Neuronal stem cell (in vitro differentiated cells): ENCODE measurements around the gene CUL3.

Experiments used
- DNase-seq: peaks from one replicate; pipeline ENCODE4 v3.0.0-alpha.2; 2013; ENCODE audit warnings: low spot score
- H2AFZ ChIP-seq: one replicate; pipeline ENCODE4 v1.6.1; 2013; ENCODE audit warnings: mild to moderate bottlenecking, low read length, inconsistent platforms
- H2AK5ac ChIP-seq: 2 replicates; pipeline ENCODE4 v1.6.1; 2013; ENCODE audit warnings: low read depth, mild to moderate bottlenecking, inconsistent platforms, low read length, moderate library complexity, mixed read lengths
- H2BK120ac ChIP-seq: 2 replicates; pipeline ENCODE4 v1.6.1; 2013; ENCODE audit warnings: low read depth, mild to moderate bottlenecking, inconsistent platforms, low read length, moderate library complexity, mixed read lengths
- H2BK12ac ChIP-seq: one replicate; pipeline ENCODE4 v1.6.1; 2013; ENCODE audit warnings: low read length, inconsistent platforms
- H2BK15ac ChIP-seq: 2 replicates; pipeline ENCODE4 v1.6.1; 2013; ENCODE audit warnings: mild to moderate bottlenecking, low read length, inconsistent platforms, mixed read lengths
- H2BK5ac ChIP-seq: one replicate; pipeline ENCODE4 v1.6.1; 2013; ENCODE audit warnings: inconsistent platforms, mild to moderate bottlenecking, low read length, moderate library complexity
- H3K14ac ChIP-seq: one replicate; pipeline ENCODE4 v1.6.1; 2013; ENCODE audit warnings: low read length, inconsistent platforms
- H3K18ac ChIP-seq: 2 replicates; pipeline ENCODE4 v1.6.1; 2013; ENCODE audit warnings: low read length, inconsistent platforms
- H3K23ac ChIP-seq: 2 replicates; pipeline ENCODE4 v1.6.1; 2013; ENCODE audit warnings: low read depth, mild to moderate bottlenecking, mixed read lengths, low read length, inconsistent platforms; ENCODE audit not compliant: poor library complexity
- H3K27ac ChIP-seq: replicated peaks from 3 replicates; pipeline ENCODE4 v1.5.1; 2013; ENCODE audit warnings: low read length, inconsistent platforms
- H3K27me3 ChIP-seq, 3 experiments: 2 replicates each; pipeline ENCODE4 v1.6.1; 2013; ENCODE audit warnings: low read length in 3 of 3, mild to moderate bottlenecking in 2 of 3, inconsistent platforms in 1 of 3, low read depth in 1 of 3, mixed read lengths in 1 of 3, moderate library complexity in 1 of 3; ENCODE audit not compliant: control insufficient read depth in 3 of 3, insufficient read depth in 3 of 3
- H3K36me3 ChIP-seq, 2 donors: replicated peaks in 1 of 2; 2 replicates each; pipeline ENCODE4 v1.6.1; 2013; ENCODE audit warnings: low read length in 2 of 2; ENCODE audit not compliant: control insufficient read depth in 2 of 2, insufficient read depth in 2 of 2
- H3K4ac ChIP-seq: 2 replicates; pipeline ENCODE4 v1.6.1; 2013; ENCODE audit warnings: inconsistent platforms, mild to moderate bottlenecking, low read length, moderate library complexity
- H3K4me1 ChIP-seq, 2 donors: 1 replicate in 1 of 2; 2 replicates in 1 of 2; pipeline ENCODE4 v1.6.1; 2013; ENCODE audit warnings: low read length in 2 of 2, low read depth in 1 of 2; ENCODE audit not compliant: control insufficient read depth in 2 of 2, insufficient read depth in 1 of 2
- H3K4me2 ChIP-seq: one replicate; pipeline ENCODE4 v1.6.1; 2013; ENCODE audit warnings: mild to moderate bottlenecking, low read length, inconsistent platforms; ENCODE audit not compliant: insufficient read depth, poor library complexity, severe bottlenecking
- H3K4me3 ChIP-seq, 2 donors: 2 replicates each; pipeline ENCODE4 v1.5.1; 2013; ENCODE audit warnings: low read length in 2 of 2, mild to moderate bottlenecking in 2 of 2, inconsistent platforms in 1 of 2, moderate library complexity in 1 of 2
- H3K79me1 ChIP-seq: one replicate; pipeline ENCODE4 v1.6.1; 2013; ENCODE audit warnings: low read depth, mild to moderate bottlenecking, inconsistent platforms, low read length, moderate library complexity
- H3K9ac ChIP-seq: one replicate; pipeline ENCODE4 v1.6.1; 2013; ENCODE audit warnings: mild to moderate bottlenecking, low read depth, low read length, inconsistent platforms; ENCODE audit not compliant: poor library complexity
- H3K9me3 ChIP-seq, 2 donors: replicated peaks in 1 of 2; 2 replicates each; pipeline versions ENCODE3 to v1.6.1; 2013; ENCODE audit warnings: low read length in 2 of 2, mild to moderate bottlenecking in 2 of 2, inconsistent platforms in 1 of 2, low read depth in 1 of 2, mixed read lengths in 1 of 2, moderate library complexity in 1 of 2; ENCODE audit not compliant: control insufficient read depth in 2 of 2, insufficient read depth in 1 of 2
- H4K8ac ChIP-seq: one replicate; pipeline ENCODE4 v1.6.1; 2013; ENCODE audit warnings: low read depth, mild to moderate bottlenecking, inconsistent platforms, low read length, moderate library complexity
- H4K91ac ChIP-seq: one replicate; pipeline ENCODE4 v1.6.1; 2013; ENCODE audit warnings: low read length, low read depth, mild to moderate bottlenecking, inconsistent platforms; ENCODE audit not compliant: poor library complexity
- WGBS, 2 donors: extraction: QIAGEN DNeasy Blood & Tissue Kit; methylation state at CpG; one replicate each; pipeline ENCODE4 v1.1.7; 2013; ENCODE audit warnings: missing lambda C conversion rate in 2 of 2, mixed read lengths in 1 of 2; ENCODE audit not compliant: insufficient read length in 2 of 2, insufficient replicate concordance in 1 of 2; ENCODE audit errors: extremely low coverage in 2 of 2; 5-methylcytosine and 5-hydroxymethylcytosine counted together

Gene CUL3

DNA sequence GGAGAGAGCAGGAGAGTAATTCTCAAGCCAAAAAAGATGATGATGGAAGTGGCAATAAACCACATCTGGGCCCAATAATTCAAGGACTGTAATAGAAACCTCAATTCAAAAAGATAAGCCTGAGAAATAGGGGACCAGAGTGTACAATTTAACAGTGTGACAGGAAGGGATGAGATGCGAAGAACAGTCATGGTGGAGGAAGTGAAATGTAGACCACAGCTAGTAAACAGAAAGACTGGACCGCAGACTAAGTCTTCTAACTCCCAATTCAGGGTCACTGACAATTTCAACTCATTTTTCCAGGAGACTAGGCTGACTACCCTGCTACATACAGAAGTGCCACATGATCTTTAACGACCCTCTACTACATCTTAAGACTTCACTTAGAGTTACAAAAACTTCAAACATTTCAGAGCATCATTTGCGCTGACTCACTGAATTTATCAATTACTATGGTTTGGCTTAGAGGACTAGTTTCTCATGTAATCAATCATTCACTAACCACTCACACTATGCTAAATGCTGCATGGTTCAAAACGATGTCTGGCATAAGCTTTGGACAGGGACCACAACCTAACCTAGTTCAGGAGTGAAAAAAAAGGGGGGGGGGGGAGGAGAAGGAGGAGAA is 9.0 kb downstream of the CUL3 start:
- Histone ChIP-seq H3K4me1 (peaks cover 3 to 11% of the 10 kb centered on the region in 2 donors), H3K23ac (no peak overlapping the region), H2BK12ac (no peak overlapping the region), H3K9ac (no peak overlapping the region), H3K79me1 (peaks cover 2% of the 10 kb centered on the region), H3K36me3 (peaks cover 0 to 45% of the 10 kb centered on the region in 2 donors), H3K27ac (no peak overlapping the region), H3K27me3 (no peaks in the 10 kb centered on the region), H3K4me3 (no peak overlapping the region), H3K9me3 (no peaks in the 10 kb centered on the region), H2BK5ac (no peak overlapping the region), H3K4ac (no peak overlapping the region), H2AFZ (no peak overlapping the region), H4K8ac (no peak overlapping the region), H2AK5ac (no peak overlapping the region), H3K14ac (no peak overlapping the region), H2BK15ac (no peak overlapping the region), H3K18ac (no peak overlapping the region), H2BK120ac (no peak overlapping the region), H4K91ac (no peak overlapping the region), H3K4me2 (no peak overlapping the region)
- WGBS, 2 donors: no CpG with 5 or more reads among the region's 5 CpGs
- DNase-seq: no peak

DNA sequence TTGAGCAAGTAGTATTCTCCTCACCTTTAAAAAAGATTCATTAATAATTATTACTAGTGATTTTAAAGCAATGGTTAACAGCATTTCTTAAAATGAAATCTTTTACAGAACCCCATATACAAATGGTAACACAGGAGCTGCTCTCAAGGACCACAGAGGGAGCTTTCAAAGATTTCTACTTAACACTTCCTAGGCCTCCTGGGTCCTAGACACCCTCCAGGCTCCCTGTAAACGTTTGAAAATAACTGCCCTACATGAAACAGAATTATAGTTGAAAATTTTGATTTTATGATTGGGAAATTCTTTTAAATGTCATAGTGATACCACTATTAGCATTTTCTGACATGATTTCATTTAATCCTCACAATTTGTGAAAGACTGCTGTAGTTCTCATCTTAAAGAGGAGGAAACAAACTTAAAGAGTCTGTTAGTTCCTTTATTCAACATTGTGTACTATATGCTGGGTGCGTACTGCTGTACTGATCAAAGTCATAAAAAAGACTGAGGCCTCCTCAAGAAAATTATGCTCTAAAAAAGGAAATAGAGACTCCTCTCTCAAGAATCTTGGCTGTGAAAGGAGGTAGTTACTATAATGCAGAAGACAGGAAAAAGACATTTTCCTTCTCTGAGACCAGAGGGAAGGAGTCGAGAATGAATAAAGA is 10.6 kb downstream of the CUL3 start:
- H3K9me3 ChIP-seq: no peaks in the 10 kb centered on the region
- H2BK15ac ChIP-seq: no peak overlapping the region
- H3K4me3 ChIP-seq: no peak overlapping the region
- no peak overlapping the region for H3K9ac ChIP-seq
- H3K27ac ChIP-seq: no peak overlapping the region
- H4K8ac ChIP-seq: no peak overlapping the region
- no peaks in the 10 kb centered on the region for H3K27me3 ChIP-seq
- H3K18ac ChIP-seq: no peak overlapping the region
- no peak overlapping the region for H3K4me2 ChIP-seq
- WGBS, 2 donors: no CpG with 5 or more reads among the region's 3 CpGs
- H2BK5ac ChIP-seq: no peak overlapping the region
- no peak overlapping the region for H3K4ac ChIP-seq
- no peak for DNase-seq
- no peak overlapping the region for H2BK120ac ChIP-seq
- H2AK5ac ChIP-seq: no peak overlapping the region
- H3K36me3 ChIP-seq: peaks cover 0 to 29% of the 10 kb centered on the region in 2 donors
- H4K91ac ChIP-seq: no peak overlapping the region
- H3K79me1 ChIP-seq: peaks cover 2% of the 10 kb centered on the region
- peaks cover 5 to 13% of the 10 kb centered on the region in 2 donors for H3K4me1 ChIP-seq
- H3K14ac ChIP-seq: no peak overlapping the region
- H2AFZ ChIP-seq: no peak overlapping the region
- H3K23ac ChIP-seq: no peak overlapping the region
- H2BK12ac ChIP-seq: no peak overlapping the region

DNA sequence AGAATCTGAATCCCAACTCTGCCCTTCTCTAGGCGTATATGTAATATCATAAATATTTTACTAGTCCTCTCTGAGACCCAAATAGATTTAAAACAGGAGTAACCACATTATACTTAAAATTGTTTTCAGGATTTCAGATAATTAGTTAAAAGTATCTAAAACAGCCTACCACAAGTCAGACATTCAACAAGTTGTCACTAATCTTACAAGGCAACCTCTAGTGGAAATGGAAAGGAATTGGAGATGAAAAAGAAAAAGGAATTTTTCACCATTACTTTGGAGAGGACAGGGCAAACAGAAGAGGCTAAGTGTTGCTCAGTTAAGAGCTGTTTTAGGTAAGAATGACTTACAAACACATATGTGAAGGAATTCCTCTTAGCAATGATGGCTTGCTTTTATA is 11.4 kb downstream of the CUL3 start:
- no peak overlapping the region for H4K91ac ChIP-seq
- no peak overlapping the region for H3K23ac ChIP-seq
- no CpG with 5 or more reads among the region's 1 CpG for WGBS, 2 donors
- peaks cover 0 to 24% of the 10 kb centered on the region in 2 donors for H3K36me3 ChIP-seq
- no peak overlapping the region for H2BK5ac ChIP-seq
- no peak overlapping the region for H2BK12ac ChIP-seq
- peaks cover 5 to 13% of the 10 kb centered on the region in 2 donors for H3K4me1 ChIP-seq
- no peak overlapping the region for H2AFZ ChIP-seq
- H3K27ac ChIP-seq: no peak overlapping the region
- no peak for DNase-seq
- no peak overlapping the region for H3K14ac ChIP-seq
- no peaks in the 10 kb centered on the region for H3K9me3 ChIP-seq
- H2AK5ac ChIP-seq: no peak overlapping the region
- H3K4ac ChIP-seq: no peak overlapping the region
- no peak overlapping the region for H3K9ac ChIP-seq
- H3K27me3 ChIP-seq: no peaks in the 10 kb centered on the region
- no peak overlapping the region for H3K18ac ChIP-seq
- peaks cover 2% of the 10 kb centered on the region for H3K79me1 ChIP-seq
- H2BK120ac ChIP-seq: no peak overlapping the region
- no peak overlapping the region for H4K8ac ChIP-seq
- H2BK15ac ChIP-seq: no peak overlapping the region
- no peak overlapping the region for H3K4me2 ChIP-seq
- H3K4me3 ChIP-seq: no peak overlapping the region

DNA sequence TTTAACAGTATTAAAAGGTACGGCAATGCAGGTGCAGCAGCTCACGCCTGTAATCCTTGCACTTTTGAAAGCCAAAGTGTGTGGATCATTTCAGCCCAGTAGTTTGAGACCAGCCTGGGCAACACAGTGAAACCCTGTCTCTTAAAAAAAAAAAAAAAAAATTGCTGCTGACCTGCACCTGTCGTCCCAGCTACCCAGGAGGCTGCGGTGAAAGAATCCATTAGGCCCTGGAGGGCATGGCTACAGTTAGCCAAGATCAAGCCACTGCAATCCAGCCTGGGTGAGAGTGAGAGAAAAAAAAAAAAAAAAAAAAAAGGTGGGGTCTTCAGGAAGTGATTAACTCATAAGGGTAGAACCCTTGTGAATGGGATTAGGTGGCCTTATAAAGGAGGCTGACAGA is 12.8 kb downstream of the CUL3 start:
- Histone ChIP-seq H3K4me2 (no peak overlapping the region), H3K4me3 (no peak overlapping the region), H4K91ac (no peak overlapping the region), H3K14ac (no peak overlapping the region), H3K79me1 (peaks cover 2% of the 10 kb centered on the region), H2BK120ac (no peak overlapping the region), H3K23ac (no peak overlapping the region), H3K9me3 (no peaks in the 10 kb centered on the region), H4K8ac (no peak overlapping the region), H3K4me1 (peaks cover 5 to 13% of the 10 kb centered on the region in 2 donors), H3K36me3 (peaks cover 0 to 14% of the 10 kb centered on the region in 2 donors), H3K27ac (no peak overlapping the region), H3K4ac (no peak overlapping the region), H2AFZ (no peak overlapping the region), H2BK15ac (no peak overlapping the region), H2AK5ac (no peak overlapping the region), H3K27me3 (no peaks in the 10 kb centered on the region), H2BK5ac (no peak overlapping the region), H3K9ac (no peak overlapping the region), H3K18ac (no peak overlapping the region), H2BK12ac (no peak overlapping the region)
- no peak for DNase-seq
- no CpG with 5 or more reads among the region's 4 CpGs for WGBS, 2 donors
